ENCODE data around the gene GGCT. TPM values are rescaled to one million over a fixed set of nuclear protein-coding genes. Genes with fewer than 3 reads are reported as not detected.

GGCT gene
- total RNA-seq, 1 experiment from 2014 or later = 67.6 TPM

DNA sequence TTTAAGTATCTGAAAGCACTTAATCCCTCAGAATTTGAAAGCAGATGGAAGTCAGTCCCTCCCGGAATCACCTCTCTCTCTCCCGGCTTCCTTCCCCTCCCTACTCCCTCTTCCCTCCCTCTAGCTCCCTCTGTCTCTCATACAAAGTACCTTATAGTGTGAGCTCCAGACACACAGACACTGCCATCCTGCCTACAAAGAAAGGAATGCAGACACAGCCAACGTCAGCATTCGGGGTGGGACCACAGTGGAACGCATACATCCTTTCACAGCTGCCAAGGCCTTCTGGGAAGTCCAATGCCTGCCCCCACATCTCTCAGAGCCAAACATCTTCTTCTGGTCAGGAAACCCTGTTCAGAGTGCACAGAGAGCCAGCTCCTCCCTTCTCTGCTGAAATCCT is 35.3 kb downstream of the GGCT start:
- no TSS peak for BruUV-seq (replicated peaks)
- Histone ChIP-seq H3K9me2 (replicated peaks; ENCODE audit: low read length) (no peaks in the 10 kb centered on the region), H3K36me3 (ENCODE audit: low read depth, low read length) (no peaks in the 10 kb centered on the region), H3K4me1 (ENCODE audit: insufficient read depth, low read length) (peaks cover 4% of the 10 kb centered on the region; the same call in 1 of the 2 replicates), H3K27ac (ENCODE audit: low read length) (no peak overlapping the region), H3K27me3 (ENCODE audit: low read length) (no peaks in the 10 kb centered on the region), H3K4me3 (ENCODE audit: low read length) (no peak overlapping the region), H4K20me1 (ENCODE audit: low read length) (no peaks in the 10 kb centered on the region), H3K4me2 (ENCODE audit: low read length) (no peak overlapping the region), H3F3A (ENCODE audit: low read length, unreplicated experiment) (no peaks in the 10 kb centered on the region), H3K79me2 (ENCODE audit: low read length) (peaks cover 13% of the 10 kb centered on the region; the same call in 1 of the 2 replicates), H2AFZ (ENCODE audit: low read length) (no peak overlapping the region), H3K9me3 (ENCODE audit: low read length) (no peaks in the 10 kb centered on the region), H3K9ac (ENCODE audit: low read length) (no peak overlapping the region)
- CTCF ChIA-PET = no interaction called here
- intact Hi-C loops (cut with micrococcal nuclease) = no loop called here
- no peak for DNase-seq
- ATAC-seq = no peak
- TF ChIP-seq, protein P1, sequence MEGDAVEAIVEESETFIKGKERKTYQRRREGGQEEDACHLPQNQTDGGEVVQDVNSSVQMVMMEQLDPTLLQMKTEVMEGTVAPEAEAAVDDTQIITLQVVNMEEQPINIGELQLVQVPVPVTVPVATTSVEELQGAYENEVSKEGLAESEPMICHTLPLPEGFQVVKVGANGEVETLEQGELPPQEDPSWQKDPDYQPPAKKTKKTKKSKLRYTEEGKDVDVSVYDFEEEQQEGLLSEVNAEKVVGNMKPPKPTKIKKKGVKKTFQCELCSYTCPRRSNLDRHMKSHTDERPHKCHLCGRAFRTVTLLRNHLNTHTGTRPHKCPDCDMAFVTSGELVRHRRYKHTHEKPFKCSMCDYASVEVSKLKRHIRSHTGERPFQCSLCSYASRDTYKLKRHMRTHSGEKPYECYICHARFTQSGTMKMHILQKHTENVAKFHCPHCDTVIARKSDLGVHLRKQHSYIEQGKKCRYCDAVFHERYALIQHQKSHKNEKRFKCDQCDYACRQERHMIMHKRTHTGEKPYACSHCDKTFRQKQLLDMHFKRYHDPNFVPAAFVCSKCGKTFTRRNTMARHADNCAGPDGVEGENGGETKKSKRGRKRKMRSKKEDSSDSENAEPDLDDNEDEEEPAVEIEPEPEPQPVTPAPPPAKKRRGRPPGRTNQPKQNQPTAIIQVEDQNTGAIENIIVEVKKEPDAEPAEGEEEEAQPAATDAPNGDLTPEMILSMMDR (conservative IDR thresholded peaks at IDR 0.05; ENCODE audit: low read depth, low read length) = 0 out of 2 replicates have a peak, but pooled peaks have one; percentile 10
- no peak for TF ChIP-seq EZH2 (IDR thresholded peaks at IDR 0.05; ENCODE audit: low read length, unreplicated experiment)
- POLR2A ChIA-PET (ENCODE audit: unreplicated experiment) = no interaction called here

DNA sequence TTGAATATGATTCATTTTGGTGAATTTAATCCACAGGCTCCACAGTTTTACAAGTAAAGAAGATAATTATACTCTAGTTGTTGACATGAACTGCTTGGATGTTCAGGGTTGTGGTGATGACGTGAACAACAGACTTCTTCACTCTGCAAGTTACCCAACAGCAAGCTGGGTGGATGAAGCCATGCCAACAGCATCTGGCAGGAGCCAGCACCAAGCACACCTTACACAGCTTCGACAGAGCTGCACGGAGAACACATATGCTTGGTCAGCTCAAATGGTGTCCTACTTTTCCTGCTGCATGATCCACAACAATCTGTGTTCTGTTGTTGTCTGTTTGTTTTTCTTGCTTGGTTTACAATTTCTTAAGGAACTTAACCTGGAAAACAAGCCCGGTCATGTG is 35.8 kb downstream of the GGCT start:
- H3K9ac ChIP-seq (ENCODE audit: low read length) = no peak overlapping the region
- H3K27me3 ChIP-seq (ENCODE audit: low read length) = no peaks in the 10 kb centered on the region
- CTCF ChIA-PET = no interaction called here
- H3K79me2 ChIP-seq (ENCODE audit: low read length) = peaks cover 8% of the 10 kb centered on the region; the same call in 1 of the 2 replicates
- no peaks in the 10 kb centered on the region for H3K36me3 ChIP-seq (ENCODE audit: low read depth, low read length)
- H3K9me2 ChIP-seq (replicated peaks; ENCODE audit: low read length) = no peaks in the 10 kb centered on the region
- DNase-seq (no peak), ATAC-seq (no peak)
- intact Hi-C loops (cut with micrococcal nuclease) = no loop called here
- POLR2A ChIA-PET (ENCODE audit: unreplicated experiment) = no interaction called here
- no peaks in the 10 kb centered on the region for H3K9me3 ChIP-seq (ENCODE audit: low read length)
- H3K4me3 ChIP-seq (ENCODE audit: low read length) = no peak overlapping the region
- H3K27ac ChIP-seq (ENCODE audit: low read length) = no peak overlapping the region
- BruUV-seq (replicated peaks) = no TSS peak
- H3K4me2 ChIP-seq (ENCODE audit: low read length) = no peak overlapping the region
- no peak for TF ChIP-seq EZH2 (IDR thresholded peaks at IDR 0.05; ENCODE audit: low read length, unreplicated experiment)
- no peak for TF ChIP-seq EZH2phosphoT487 (IDR thresholded peaks at IDR 0.05; ENCODE audit: borderline replicate concordance, low read length)
- TF ChIP-seq, protein P1 (conservative IDR thresholded peaks at IDR 0.05; ENCODE audit: low read depth, low read length) = no peak
- H2AFZ ChIP-seq (ENCODE audit: low read length) = no peak overlapping the region
- no peaks in the 10 kb centered on the region for H3F3A ChIP-seq (ENCODE audit: low read length, unreplicated experiment)
- peaks cover 4% of the 10 kb centered on the region; the same call in 1 of the 2 replicates for H3K4me1 ChIP-seq (ENCODE audit: insufficient read depth, low read length)
- H4K20me1 ChIP-seq (ENCODE audit: low read length) = no peaks in the 10 kb centered on the region

DNA sequence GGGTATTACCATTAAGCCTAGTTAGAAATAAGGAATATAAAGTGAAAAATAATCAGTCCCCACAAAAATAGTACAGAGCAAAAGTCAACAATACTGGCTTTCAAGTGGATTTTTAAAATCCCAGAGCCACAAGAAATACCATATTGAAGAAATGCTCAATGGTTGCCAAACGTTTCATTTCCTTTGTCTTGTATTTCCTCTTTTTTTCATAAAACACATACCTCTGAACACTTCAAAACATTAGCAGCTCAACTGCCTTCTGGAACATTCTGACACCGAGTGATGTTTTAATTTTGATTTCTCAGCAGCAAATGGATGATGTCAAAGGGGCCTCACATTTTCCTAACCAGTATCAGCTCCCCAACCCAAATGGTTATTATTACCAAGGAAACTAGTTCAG is 36.6 kb downstream of the GGCT start:
- Histone ChIP-seq H3K4me3 (ENCODE audit: low read length) (no peak overlapping the region), H3K4me1 (ENCODE audit: insufficient read depth, low read length) (peaks cover 4% of the 10 kb centered on the region; the same call in 1 of the 2 replicates), H3K36me3 (ENCODE audit: low read depth, low read length) (no peaks in the 10 kb centered on the region), H3K27me3 (ENCODE audit: low read length) (no peaks in the 10 kb centered on the region), H3K9me3 (ENCODE audit: low read length) (no peaks in the 10 kb centered on the region), H3K27ac (ENCODE audit: low read length) (no peak overlapping the region), H3K9ac (ENCODE audit: low read length) (no peak overlapping the region), H3K79me2 (ENCODE audit: low read length) (peaks cover 2% of the 10 kb centered on the region; the same call in 1 of the 2 replicates), H3K9me2 (replicated peaks; ENCODE audit: low read length) (no peaks in the 10 kb centered on the region), H3K4me2 (ENCODE audit: low read length) (no peak overlapping the region), H3F3A (ENCODE audit: low read length, unreplicated experiment) (no peaks in the 10 kb centered on the region), H4K20me1 (ENCODE audit: low read length) (no peaks in the 10 kb centered on the region), H2AFZ (ENCODE audit: low read length) (no peak overlapping the region)
- no TSS peak for BruUV-seq (replicated peaks)
- ATAC-seq = no peak
- TF ChIP-seq EZH2 (IDR thresholded peaks at IDR 0.05; ENCODE audit: low read length, unreplicated experiment) = no peak
- TF ChIP-seq, protein P1 (conservative IDR thresholded peaks at IDR 0.05; ENCODE audit: low read depth, low read length) = no peak
- no peak for TF ChIP-seq EZH2phosphoT487 (IDR thresholded peaks at IDR 0.05; ENCODE audit: borderline replicate concordance, low read length)
- POLR2A ChIA-PET (ENCODE audit: unreplicated experiment) = no interaction called here
- intact Hi-C loops (cut with micrococcal nuclease) = no loop called here
- no peak for DNase-seq
- CTCF ChIA-PET = no interaction called here
